ENCODE data around the gene FOS. TPM values are rescaled to one million over a fixed set of nuclear protein-coding genes. Genes with fewer than 3 reads are reported as not detected.

FOS gene
- total and polyA plus RNA-seq, 2 of the 8 experiments (the other 6 are each of a cell fraction or from before 2014, with no cell fraction given) = 50.2 to 51.8 TPM

DNA sequence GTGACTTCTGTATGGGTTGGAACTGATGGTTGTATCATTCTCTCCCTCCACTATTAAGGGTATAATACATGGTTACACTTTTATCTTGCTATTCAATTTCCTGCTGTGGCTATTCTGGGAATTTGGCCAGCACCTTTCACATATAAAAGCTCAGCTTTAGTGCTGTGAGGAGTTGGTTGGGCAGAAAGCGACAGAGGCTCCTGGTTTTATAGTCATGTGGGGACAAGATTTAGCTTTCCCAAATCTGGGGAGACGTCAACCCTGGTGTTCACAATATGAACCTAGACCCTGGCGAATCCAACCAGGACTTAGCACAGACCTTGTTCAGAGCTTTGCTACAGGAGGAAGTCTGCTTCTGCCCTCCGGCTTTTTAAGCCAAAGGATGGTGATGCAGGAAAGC lies 36.5 kb downstream of the FOS start:
- H3K36me3 ChIP-seq (ENCODE audit: control insufficient read depth in 2 of 4, insufficient read depth in 4 of 4, low read length in 3 of 4) = no peaks in the 10 kb centered on the region
- CTCF ChIA-PET (ENCODE audit: partially characterized antibody) = interaction anchor here (1.2 kb wide), 1 partner anchor 139 kb away, joined by 5 read pairs; no protein-coding TSS in a partner anchor
- H4K8ac ChIP-seq (ENCODE audit: extremely low read depth, insufficient read depth, low read length) = no peak overlapping the region
- no peaks in the 10 kb centered on the region for H4K20me1 ChIP-seq (replicated peaks in 1 of 2; ENCODE audit: control insufficient read depth in 1 of 2, insufficient read depth in 2 of 2, low read length in 2 of 2)
- H2BK20ac ChIP-seq (ENCODE audit: low read length) = no peak overlapping the region
- H3K79me1 ChIP-seq (ENCODE audit: low read depth, low read length) = no peaks in the 10 kb centered on the region
- 85% methylated on average over 4 of the region's 4 CpGs; no CpG with 5 or more reads in 1 of the 2 experiments for WGBS, 2 experiments (ENCODE audit: extremely low coverage in 1 of 2, insufficient coverage in 1 of 2, insufficient read length in 1 of 2, insufficient replicate concordance in 2 of 2, low coverage in 1 of 2, low lambda C conversion rate in 2 of 2, missing lambda C conversion rate in 1 of 2)
- H2AFZ ChIP-seq (ENCODE audit: low read length) = no peak overlapping the region
- peak overlapping the region; percentile 32 for H4K91ac ChIP-seq (replicated peaks; ENCODE audit: insufficient read length, low read length)
- no peak overlapping the region for H2BK12ac ChIP-seq (ENCODE audit: low read depth, low read length)
- no peaks in the 10 kb centered on the region; the same call in 1 of the 2 replicates for H3K23me2 ChIP-seq (ENCODE audit: low read depth, low read length)
- TF ChIP-seq NANOG (IDR thresholded peaks at IDR 0.05; ENCODE audit: insufficient read depth, low read depth, low read length, poor library complexity, severe bottlenecking) (no peak), RNF2 (IDR thresholded peaks at IDR 0.05; ENCODE audit: borderline replicate concordance, low read depth, low read length, missing control alignments, poor library complexity, severe bottlenecking) (no peak), RBBP5 (IDR thresholded peaks at IDR 0.05; ENCODE audit: borderline replicate concordance, low read depth, low read length) (no peak), ZNF274 (IDR thresholded peaks at IDR 0.05; ENCODE audit: borderline replicate concordance, extremely low read depth, low read length) (no peak), NRF1 (IDR thresholded peaks at IDR 0.05; ENCODE audit: low read depth, low read length) (no peak)
- TF ChIP-seq, protein P1, sequence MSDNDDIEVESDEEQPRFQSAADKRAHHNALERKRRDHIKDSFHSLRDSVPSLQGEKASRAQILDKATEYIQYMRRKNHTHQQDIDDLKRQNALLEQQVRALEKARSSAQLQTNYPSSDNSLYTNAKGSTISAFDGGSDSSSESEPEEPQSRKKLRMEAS (IDR thresholded peaks at IDR 0.05) = no peak
- TF ChIP-seq, protein P2, sequence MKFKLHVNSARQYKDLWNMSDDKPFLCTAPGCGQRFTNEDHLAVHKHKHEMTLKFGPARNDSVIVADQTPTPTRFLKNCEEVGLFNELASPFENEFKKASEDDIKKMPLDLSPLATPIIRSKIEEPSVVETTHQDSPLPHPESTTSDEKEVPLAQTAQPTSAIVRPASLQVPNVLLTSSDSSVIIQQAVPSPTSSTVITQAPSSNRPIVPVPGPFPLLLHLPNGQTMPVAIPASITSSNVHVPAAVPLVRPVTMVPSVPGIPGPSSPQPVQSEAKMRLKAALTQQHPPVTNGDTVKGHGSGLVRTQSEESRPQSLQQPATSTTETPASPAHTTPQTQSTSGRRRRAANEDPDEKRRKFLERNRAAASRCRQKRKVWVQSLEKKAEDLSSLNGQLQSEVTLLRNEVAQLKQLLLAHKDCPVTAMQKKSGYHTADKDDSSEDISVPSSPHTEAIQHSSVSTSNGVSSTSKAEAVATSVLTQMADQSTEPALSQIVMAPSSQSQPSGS (IDR thresholded peaks at IDR 0.05; ENCODE audit: low read length) = no peak
- H3K79me2 ChIP-seq (ENCODE audit: control insufficient read depth in 1 of 2, insufficient read depth in 2 of 2, low read length in 2 of 2) = no peaks in the 10 kb centered on the region
- H3K23ac ChIP-seq (ENCODE audit: insufficient read length) = no peak overlapping the region
- H3K4me2 ChIP-seq (ENCODE audit: insufficient read depth in 1 of 2, low read depth in 2 of 2, low read length in 2 of 2) = no peak overlapping the region
- H2AK5ac ChIP-seq (ENCODE audit: low read depth, low read length) = no peak overlapping the region
- H2BK120ac ChIP-seq (replicated peaks; ENCODE audit: low read depth, low read length) = no peak overlapping the region
- H3K9ac ChIP-seq (replicated peaks in 1 of 4; ENCODE audit: extremely low read depth in 1 of 4, low read depth in 3 of 4, low read length in 3 of 4) = no peak overlapping the region
- H3K27me3 ChIP-seq (replicated peaks in 1 of 4; ENCODE audit: control insufficient read depth in 3 of 4, extremely low read depth in 1 of 4, insufficient read depth in 3 of 4, low read length in 3 of 4) = no peaks in the 10 kb centered on the region
- H3K4me3 ChIP-seq (ENCODE audit: extremely low read depth in 1 of 4, insufficient read depth in 2 of 4, low read depth in 3 of 4, low read length in 4 of 4) = no peak overlapping the region
- POLR2A ChIA-PET (ENCODE audit: partially characterized antibody) = no interaction called here
- no peak overlapping the region for H4K5ac ChIP-seq (ENCODE audit: insufficient read length, low read depth, low read length)
- no peak overlapping the region for H2BK15ac ChIP-seq (ENCODE audit: low read length)
- no peak overlapping the region for H3K56ac ChIP-seq (replicated peaks; ENCODE audit: insufficient read length, low read depth, low read length)
- H3K18ac ChIP-seq (ENCODE audit: extremely low read depth, low read length) = no peak overlapping the region
- H3K4ac ChIP-seq (replicated peaks; ENCODE audit: insufficient read length, low read depth, low read length) = no peak overlapping the region
- no peak overlapping the region for H3K27ac ChIP-seq (ENCODE audit: low read depth, low read length)
- FAIRE-seq = no peak
- peaks cover 0 to 4% (median 2%) of the 10 kb centered on the region in 4 experiments; a peak in 4 of 7 replicates for H3K4me1 ChIP-seq (replicated peaks in 1 of 4; ENCODE audit: control insufficient read depth in 3 of 4, insufficient read depth in 4 of 4, low read length in 3 of 4)
- no peak for DNase-seq (ENCODE audit: low read depth in 1 of 2, low spot score in 2 of 2)
- no peaks in the 10 kb centered on the region for H3K9me3 ChIP-seq (ENCODE audit: insufficient read depth in 2 of 2, low read depth in 1 of 2, low read length in 1 of 2)
- no peak overlapping the region for H3K14ac ChIP-seq (ENCODE audit: insufficient read length)
- no peak overlapping the region for H2BK5ac ChIP-seq (ENCODE audit: low read depth, low read length)
